ENCODE data around the gene MBL2.

DNA sequence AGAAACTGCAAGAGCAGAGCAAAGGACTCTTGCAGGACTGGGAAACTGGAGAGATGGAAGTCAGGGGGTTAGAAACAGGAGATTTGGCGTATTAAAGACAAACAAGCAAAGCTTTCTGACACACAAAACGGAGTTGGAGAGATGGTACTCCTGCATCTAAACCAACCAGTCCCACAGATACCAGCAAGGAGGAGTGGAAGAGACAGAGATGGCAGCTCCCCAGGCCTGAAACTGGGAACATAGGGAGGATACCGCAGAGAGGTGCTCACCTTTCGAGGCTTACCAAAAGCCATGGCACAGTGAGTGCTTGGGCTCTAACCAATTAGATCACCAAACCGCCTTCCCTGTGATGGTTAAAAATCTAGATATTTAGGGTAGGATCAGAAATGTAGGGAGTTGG, 4.8 kb upstream of the MBL2 start:
- no peak for TF ChIP-seq POLR2AphosphoS5 (IDR thresholded peaks at IDR 0.05)
- TF ChIP-seq, protein P1, sequence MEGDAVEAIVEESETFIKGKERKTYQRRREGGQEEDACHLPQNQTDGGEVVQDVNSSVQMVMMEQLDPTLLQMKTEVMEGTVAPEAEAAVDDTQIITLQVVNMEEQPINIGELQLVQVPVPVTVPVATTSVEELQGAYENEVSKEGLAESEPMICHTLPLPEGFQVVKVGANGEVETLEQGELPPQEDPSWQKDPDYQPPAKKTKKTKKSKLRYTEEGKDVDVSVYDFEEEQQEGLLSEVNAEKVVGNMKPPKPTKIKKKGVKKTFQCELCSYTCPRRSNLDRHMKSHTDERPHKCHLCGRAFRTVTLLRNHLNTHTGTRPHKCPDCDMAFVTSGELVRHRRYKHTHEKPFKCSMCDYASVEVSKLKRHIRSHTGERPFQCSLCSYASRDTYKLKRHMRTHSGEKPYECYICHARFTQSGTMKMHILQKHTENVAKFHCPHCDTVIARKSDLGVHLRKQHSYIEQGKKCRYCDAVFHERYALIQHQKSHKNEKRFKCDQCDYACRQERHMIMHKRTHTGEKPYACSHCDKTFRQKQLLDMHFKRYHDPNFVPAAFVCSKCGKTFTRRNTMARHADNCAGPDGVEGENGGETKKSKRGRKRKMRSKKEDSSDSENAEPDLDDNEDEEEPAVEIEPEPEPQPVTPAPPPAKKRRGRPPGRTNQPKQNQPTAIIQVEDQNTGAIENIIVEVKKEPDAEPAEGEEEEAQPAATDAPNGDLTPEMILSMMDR (IDR thresholded peaks at IDR 0.05) = no peak
